NCI-H2196 (cell line): Measurements from ENCODE around the gene RIMBP2.
"Not testable (repeated sequence)": the region's sequence is repeated elsewhere in the genome, so short reads cannot be mapped to it uniquely, and the experiment has no call there.

Experiments used
- DNase-seq: peaks from one replicate; lab custom pipeline; 2025; ENCODE audit not compliant: unreplicated experiment; lab: John Stamatoyannopoulos, UW

RIMBP2 gene

DNA sequence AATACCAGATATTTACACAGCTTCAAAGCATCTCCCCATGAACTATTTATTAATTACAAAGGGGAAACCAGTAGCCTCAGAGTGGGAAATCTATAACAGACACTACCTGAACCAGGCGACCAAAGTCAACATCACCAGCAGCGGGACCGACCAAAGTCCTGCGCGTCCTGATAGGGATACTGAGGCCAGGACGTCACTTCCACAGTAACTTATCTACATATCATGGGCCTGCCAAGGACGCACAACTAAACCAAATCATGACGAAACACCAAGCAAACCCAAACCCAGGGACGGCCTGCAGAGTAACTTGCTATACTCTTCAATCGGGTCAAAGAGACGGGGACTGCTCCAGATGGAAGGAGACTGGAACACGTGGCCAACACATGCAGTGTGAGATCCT, 26.0 kb upstream of the RIMBP2 start:
- DNase-seq = no peak

DNA sequence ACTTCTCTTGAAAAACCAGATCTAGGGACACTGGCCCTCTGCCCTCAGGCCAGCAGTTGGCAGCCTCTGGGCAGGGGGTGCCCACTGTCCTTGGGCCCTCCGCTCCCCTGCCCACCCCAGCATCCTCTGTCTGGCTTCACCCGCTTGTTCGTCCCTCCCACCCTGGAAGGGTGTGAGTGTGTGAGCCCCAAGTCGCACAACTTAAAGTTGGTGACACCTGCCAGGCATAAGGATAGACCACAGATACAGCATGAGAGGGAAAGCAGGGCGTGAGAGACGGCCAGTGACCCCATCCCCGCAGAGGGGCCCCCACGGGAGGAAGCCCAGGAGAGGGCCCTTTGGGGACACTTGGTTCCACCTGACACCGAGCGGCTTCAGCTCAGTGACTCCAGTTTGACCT, 23.5 kb upstream of the RIMBP2 start:
- no peak for DNase-seq

DNA sequence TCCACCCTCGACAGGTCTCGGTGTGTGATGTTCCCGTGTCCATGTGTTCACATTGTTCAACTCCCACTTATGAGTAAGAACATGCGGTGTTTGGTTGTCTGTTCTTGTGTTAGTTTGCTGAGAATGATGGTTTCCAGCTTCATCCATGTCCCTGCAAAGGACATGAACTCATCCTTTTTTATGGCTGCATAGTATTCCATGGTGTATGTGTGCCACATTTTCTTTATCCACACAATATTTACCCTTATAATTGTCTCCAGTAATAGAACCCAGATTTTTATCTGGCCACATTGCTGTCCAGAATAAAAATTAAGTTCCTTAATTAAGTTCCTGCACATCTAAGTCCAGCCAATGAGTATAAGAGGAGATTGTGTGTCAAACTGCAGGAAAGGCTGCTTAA, 22.3 kb upstream of the RIMBP2 start:
- DNase-seq = not testable (repeated sequence)

DNA sequence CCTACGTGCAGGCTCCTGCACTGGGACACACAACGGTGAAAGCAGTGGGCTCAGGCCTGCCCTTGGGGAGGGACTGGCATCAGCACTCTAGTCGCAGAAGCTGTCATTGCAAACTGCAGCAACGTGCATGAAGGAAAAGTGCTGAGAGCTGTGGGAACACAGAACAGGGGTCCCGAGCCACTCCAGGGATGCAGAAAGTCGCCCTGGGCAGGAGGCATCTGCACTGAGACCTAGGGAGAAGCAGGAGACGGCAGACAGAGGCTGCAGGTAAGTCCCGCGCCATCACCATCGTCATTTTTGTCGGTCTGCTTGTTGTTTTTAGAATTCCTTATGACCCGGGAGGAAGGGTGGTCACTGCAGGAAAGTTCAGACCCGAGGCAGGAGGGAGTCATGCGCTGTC, 21.6 kb upstream of the RIMBP2 start:
- no peak for DNase-seq

DNA sequence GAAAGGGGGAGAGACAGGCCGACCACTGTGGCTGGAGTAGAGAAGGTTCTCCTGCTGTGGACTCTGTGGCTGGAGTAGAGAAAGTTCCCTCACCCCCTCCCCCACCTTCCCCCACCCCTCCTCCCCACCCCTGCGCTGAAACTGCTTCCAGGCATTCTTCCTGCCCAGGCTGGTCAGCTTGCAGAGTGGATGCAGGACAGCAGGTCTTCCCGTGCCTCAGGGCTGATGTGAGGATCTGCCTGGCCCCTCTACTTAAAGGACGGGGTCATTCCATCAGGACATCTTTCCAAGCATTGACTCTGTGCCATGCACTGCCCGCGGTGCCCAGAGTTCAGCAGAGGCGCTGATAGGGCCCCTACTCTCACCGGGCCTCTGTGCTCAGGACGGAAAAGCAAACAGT, 13.2 kb upstream of the RIMBP2 start:
- DNase-seq = no peak

DNA sequence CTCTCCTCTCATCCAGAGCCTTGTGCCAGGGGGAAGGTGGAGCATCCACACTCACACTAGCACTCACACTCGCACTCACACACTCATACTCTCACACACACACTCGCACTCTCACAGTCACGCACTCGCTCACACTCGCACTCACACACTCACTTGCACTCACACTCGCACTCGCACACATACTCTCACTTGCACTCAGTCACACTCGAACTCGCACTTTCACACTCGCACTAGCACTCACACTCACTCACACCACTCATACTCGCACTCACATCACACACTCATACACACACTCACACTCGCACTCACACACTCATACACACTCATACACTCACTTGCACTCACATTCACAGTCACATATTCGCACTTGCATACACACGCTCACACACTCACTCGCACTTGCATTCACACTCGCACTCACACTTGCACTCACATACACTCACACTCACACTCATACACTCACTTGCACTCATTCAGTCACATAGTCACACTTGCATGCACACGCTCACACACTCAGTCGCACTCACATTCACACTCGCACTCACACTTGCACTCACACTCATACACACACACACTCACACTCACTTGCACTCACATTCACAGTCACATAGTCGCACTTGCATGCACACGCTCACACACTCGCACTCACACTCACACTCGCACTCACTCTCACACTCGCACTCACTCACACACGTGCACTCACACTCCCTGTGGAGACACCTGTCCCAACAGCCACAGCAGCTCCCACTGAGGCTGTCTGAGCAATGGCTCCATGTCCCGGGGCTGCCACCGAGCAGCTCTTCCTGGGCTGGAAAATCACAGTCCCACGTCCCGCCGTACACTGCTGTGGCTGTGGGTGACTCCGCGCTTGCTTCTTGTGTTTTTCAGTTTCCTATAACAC, 12.3 kb upstream of the RIMBP2 start:
- DNase-seq = no peak

DNA sequence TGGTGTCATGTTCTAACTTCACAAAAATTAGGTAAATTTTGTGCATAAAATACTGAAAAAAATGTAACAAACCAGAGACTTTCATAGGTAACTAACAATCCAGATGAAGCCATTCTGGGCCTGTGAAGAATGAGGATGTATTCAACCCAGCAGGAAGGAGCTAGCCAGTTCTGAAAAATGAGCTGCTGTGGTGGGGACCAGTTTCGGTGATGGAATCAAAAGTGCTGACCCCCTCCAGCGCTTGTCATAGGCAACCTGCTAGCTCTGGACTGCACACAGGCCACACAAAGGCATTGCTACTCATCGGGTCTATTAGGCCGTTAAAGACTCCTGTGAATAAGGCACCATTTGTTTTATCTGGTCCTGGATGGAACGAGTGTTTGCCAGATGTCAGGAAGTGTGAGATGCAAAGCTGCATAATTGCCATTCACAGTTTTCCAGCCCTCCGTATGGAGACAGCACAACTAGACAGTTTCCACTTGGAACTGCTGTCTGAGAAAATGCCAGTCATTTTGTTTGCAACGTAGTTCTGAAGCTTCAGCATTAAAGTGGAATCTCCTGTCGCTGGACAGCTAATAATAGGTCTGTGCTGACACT, 3.3 kb upstream of the RIMBP2 start:
- no peak for DNase-seq

DNA sequence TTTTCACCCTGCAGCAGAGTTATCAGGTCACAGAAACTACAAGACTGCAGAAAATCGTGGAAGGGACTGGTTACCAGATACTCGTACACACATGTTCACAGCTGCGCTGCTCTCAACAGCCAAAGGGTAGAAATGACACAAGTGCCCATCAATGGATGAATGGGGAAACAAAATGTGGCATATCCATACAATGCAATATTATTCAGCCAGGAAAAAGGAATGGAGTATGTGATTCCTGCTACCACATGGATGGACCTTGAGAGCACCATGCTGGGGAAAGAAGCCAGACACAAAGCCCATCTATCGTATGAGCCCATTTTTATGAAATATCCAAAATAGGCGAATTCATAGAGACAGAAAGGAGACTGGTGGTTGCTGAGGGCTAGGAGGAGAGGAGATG, 1.7 kb upstream of the RIMBP2 start:
- DNase-seq = no peak

DNA sequence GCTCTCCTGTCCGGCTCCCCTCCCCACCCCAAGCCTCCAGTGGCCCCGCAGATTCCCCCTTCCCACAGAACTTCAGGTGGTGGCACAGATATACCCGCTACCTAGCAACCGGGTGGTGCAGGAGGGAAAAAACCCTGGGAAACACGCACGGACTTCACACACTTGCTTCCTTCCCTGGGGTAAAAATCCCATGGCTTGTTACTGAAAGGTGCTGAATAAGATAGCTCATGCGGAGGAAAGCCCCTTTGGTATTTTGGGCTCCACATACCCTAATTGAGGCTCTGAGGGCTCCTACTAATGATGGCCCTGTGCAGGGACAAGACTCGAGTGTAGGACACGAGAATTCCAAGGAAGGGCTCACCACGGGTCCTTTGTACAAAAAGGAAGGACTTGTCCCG, 869 bp upstream of the RIMBP2 start:
- DNase-seq = no peak

DNA sequence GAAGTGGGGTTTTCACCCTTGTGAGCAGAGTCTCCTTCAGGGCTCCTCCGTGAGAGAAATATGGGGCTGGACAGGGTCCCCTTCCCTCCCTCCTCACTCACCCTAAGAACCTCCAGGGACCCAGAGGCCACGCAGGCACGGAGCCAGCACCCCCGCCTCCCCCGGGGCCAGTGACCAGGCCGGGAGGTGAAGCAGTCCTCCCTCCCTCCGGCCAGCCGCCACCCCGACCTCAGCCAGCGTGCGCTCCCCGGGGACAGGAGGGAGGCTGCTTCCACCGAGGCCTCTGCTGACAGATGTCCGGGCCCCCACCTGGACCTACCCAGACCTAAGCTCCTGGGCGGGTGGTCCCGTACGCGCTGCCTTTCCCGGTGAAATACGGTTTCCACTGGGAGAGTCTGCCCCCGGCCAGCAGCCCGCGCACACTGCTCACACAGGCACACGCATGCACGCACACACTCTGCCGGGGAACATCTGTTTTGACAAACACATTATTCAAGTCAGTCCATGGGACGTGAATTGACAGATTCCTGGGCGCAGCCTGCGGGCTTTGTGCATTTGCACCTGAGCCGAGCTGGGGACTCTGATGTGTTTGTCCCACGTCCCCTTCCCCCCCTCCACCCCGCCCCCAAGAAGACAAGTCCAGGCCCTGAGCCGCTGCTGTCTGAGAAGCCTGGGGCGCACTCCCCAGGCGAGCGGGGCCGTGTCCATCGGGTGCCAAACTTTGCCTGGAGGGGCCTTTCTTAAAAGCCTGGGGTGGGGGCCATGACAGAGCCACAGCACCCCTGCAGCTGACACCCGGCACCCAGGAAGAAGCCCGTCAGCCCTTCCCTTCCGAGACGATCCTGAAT, 725 bp downstream of the RIMBP2 start:
- DNase-seq = peak; percentile 32

DNA sequence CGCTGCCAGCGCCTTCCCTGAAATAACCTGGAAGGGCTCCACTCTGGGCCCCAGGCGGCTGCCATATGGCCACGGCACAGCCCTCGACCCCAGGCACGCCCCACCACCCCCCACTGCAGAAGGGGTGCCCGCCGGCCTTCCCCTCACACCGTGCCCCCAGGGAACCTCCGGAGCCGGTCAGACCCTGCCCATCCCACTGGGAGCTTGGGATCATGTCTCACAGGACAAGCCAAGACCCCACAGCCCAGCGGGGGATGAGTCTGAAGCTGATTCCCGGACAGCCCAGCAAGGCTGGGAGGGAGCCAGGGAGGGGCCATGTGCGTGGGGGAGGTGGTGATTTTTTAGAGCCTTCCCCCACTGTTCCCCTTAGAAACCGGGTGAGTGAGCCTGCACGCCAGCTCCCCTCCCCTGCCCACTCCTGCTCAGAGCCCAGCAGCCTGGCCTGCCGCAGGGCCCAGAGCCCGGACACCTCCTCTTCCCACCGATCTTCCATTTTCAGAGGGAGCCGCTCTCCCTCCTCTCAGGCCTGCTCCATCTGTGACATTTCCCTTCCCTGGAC, 1.4 kb downstream of the RIMBP2 start:
- DNase-seq = no peak

DNA sequence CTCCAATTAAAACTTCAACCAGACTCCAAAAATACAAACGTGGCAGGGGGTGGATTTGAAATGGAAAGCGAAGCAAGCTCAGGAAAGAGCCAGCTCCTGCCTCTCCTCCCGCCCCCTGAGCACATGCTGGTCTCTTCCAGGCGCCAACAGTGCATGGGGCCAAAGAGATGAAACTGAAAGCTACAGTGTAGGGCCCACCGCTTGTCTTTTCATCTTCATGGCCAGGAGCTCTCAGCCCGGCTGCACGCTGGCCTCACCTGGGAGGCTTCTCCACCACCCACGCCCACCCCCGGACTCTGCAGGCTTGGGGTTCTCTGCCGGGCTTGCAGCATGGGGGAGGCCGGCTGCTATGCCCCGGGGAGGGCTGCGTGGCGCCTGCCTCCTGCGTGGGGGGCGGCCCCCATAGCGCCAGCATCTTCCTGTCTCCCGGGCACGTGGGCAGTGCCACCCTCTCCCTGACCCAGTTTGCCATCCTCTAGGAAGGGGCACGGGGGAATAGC, 2.0 kb downstream of the RIMBP2 start:
- DNase-seq = no peak

DNA sequence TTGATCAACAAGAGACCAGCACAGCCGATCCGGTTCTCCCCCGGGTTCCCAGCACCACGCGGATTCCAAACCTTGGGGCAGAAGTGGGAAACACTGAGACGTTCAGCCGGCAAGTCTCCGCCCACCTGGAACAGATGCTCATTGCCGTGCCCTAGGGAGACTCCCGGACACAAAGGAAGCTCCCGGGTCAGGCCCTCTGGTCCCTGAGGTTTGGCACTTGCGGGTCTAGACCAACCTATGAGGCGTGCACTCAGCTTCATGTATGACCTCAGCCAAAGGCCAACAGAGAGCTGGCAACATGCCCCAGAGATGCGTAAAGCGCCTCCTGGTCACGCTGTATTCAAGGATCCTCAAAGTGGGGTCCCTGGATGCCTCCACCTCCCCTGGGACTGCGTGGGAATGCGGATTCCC, 2.5 kb downstream of the RIMBP2 start:
- peak; percentile 36 for DNase-seq

DNA sequence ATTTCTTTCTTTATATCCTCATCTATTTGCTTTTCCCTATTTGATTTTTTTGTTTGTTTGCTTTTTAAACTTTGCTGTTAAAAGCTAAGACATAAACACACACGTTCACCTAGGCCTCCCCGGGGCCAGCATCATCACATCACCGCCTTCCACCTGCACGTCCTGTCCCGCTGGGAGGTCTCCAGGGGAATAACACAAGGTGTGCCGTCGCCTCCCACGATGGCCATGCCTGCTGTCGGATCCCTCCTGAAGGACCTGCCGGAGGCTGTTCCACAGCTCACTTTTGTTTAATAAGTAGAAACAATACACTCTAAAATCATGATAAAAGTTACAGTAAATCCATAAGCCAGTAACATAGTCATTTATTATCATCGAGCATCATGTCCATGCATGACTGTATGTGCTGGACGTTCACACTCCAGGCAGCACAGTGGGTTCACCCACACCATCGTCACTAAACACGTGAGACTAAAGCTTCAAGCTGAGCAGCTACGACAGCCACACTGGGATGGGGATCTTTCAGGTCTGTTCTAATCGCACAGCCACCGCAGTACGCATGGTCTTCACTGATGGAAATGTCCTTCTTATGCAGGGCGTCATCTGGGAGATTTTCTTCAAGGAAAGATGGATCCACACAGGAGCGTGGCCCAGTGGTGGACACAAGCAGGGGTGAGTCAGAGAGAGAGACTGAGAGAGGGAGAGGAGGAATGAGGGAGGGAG, 3.6 kb downstream of the RIMBP2 start:
- no peak for DNase-seq

DNA sequence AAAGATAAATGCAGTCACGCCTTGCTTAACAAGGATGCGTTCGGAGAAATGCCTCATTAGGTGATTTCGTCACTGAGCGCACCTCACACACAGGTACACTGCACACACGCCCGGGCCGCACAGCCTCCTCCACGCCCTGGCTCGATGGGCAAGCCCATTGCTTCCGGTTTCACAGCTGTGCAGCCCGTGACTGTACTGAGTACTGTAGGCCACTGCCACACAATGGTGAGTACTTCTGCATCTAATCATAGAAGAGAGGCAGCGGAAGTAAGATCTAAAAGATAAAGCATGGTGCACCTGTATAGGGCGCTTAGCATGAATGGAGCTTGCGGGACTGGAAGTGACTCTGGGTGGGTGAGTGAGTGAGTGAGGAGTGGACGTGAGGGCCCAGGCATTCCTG, 4.3 kb downstream of the RIMBP2 start:
- DNase-seq = no peak

DNA sequence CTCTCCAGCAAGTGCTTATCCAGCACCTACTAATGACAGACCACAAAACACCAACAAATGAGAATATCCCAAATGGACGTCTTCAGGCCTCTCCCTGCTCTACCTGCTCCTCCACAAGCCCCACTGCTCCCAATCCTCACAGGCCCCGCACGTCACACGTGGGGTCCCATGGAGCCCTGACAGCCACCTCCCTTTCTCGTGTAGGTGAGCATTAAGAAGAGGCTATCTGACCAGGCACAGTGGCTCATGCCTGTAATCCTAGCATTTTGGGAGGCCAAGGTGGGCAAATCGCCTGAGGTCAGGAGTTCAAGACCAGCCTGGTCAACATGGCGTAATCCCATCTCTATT, 5.4 kb downstream of the RIMBP2 start:
- no peak for DNase-seq

DNA sequence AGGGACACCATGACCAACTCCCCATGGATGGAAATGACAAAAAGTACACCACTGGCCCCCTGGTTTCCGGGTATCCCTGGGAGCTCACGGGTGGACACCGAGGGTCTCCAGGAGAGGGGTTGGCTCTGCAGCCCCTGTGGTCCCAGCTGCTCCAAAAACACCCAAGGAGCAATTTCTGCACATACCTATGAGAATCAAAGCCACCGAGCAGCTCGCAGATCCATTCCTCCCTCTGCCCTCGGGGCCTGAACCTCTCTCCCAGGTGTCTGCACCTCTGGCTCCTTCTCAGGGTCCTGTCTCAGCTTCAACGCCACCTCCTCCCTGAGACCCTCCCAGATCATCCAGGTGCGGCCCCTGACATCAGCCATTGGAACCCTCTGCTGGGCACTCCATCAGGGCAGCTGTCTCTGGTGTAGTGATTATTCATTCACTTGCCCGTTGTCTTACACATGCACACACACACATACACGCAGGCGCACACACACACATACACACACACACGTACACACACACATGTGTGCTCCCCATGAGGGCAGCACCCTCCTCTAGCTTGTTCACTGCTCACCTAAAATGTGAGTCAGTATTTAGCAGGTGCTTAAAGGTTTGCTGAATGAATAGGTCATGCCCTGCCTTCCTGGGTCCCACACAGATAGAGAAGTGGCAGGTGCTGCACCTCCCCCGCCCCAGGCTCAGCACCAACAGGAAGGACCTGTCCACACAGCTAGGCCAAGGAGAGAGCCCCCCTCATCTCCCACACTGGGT, 5.9 kb downstream of the RIMBP2 start:
- peak; percentile 8 for DNase-seq

DNA sequence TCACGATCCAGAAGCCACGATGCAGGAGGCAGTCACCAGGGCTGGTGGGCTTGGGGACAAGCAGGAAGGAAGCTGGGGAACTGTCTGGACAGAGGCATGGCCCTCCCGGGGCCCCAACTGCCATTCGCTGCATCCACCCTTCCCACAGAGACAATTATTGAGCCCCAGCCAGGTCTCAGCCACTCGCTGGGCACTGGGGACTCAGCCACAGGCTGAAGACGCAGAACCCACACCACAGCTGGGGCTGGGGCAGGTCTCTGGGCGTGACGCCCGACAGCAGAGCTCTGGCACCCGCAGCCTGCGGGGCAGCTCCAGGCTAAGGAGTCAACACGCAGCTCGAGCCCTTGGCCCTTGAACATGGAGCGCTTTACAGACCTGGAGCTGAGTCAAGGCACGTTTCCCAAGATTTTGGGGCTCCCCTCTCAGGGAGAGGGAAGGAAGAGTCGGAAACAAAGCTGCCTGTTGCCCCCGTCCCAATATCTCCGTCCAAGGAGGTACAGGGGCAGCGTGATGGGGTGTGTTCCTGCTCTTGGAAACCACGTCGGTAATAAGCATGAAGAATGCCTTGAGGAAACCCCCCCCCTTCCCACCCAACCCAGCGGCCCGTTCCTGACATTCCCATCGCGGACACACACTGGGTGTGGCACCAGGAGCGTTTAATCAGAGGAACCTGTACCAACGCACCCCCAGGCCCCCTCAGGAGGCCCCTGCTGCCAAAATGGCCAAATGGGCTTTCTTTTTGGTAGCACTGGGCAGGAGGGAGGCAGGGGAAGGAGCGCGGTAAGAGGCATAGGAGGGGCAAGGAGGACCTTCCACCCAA, 6.7 kb downstream of the RIMBP2 start:
- no peak for DNase-seq

DNA sequence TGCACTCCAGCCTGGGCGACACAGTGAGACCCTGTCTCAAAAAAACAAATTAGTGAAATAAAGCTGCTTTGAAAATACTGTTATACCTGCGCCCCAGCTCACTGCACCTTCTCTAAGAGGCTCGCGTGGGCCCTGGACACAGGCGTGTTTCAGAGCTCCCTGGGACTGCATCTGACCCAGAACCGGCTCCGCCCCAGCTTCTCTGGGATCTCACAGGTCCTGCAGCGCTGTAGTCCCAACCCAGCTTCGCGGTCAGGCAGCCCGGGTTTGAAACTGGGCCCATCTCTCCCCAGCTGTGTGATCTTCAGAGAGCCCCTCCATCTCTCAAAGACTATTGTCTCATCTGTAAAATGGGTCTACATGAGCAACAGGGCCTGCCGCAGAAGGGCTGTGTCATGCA, 7.5 kb downstream of the RIMBP2 start:
- no peak for DNase-seq
